OCI-LY3 (cell line): ENCODE results near the gene KRTAP12-1.

Experiments
- H2AFZ ChIP-seq: fragments of 200-600, 300-600 bp; shearing (Covaris generic); 2 replicates; pipeline ENCODE4 v1.6.0; 2014; ENCODE audit warnings: antibody characterized with exemption, low read depth, low read length
- H3K27ac ChIP-seq: fragments of 200-600, 300-600 bp; sonication (generic); 2 replicates; pipeline ENCODE4 v1.5.1; 2014; ENCODE audit warnings: mild to moderate bottlenecking, low read length, moderate library complexity, mixed read lengths
- H3K27me3 ChIP-seq: fragments of 200-600, 300-600 bp; sonication (generic); 2 replicates; pipeline ENCODE4 v1.6.1; 2014; ENCODE audit warnings: low read depth, low read length, mixed read lengths
- H3K36me3 ChIP-seq: fragments of 200-600, 300-600 bp; sonication (generic); replicated peaks from 2 replicates; pipeline ENCODE3; 2014; ENCODE audit warnings: low read depth, low read length, mixed read lengths
- H3K4me1 ChIP-seq: fragments of 300-600, 200-600 bp; sonication (generic); 2 replicates; pipeline ENCODE4 v1.6.1; 2014; ENCODE audit warnings: low read length, mixed read lengths
- H3K4me2 ChIP-seq: fragments of 200-600, 300-600 bp; sonication (generic); 2 replicates; pipeline ENCODE4 v1.6.1; 2014; ENCODE audit warnings: low read length, mixed read lengths
- H3K4me3 ChIP-seq: fragments of 300-600, 200-600 bp; sonication (generic); 2 replicates; pipeline ENCODE4 v1.5.1; 2014; ENCODE audit warnings: antibody characterized with exemption, mild to moderate bottlenecking, low read length, moderate library complexity
- H3K79me2 ChIP-seq: fragments of 300-600, 200-600 bp; shearing (Covaris generic); 2 replicates; pipeline ENCODE4 v1.6.1; 2014; ENCODE audit warnings: mild to moderate bottlenecking, low read length, mixed read lengths
- H3K9ac ChIP-seq: fragments of 300-600, 200-600 bp; shearing (Covaris generic); 2 replicates; pipeline ENCODE4 v1.6.0; 2014; ENCODE audit warnings: mild to moderate bottlenecking, low read length, moderate library complexity
- H3K9me3 ChIP-seq: fragments of 200-600, 300-600 bp; shearing (Covaris generic); 2 replicates; pipeline ENCODE4 v1.6.1; 2014; ENCODE audit warnings: low read length, mixed read lengths; ENCODE audit not compliant: insufficient read depth
- H4K20me1 ChIP-seq: fragments of 200-600, 300-600 bp; sonication (generic); 2 replicates; pipeline ENCODE4 v1.6.1; 2016; ENCODE audit warnings: low read length, mixed read lengths; ENCODE audit not compliant: insufficient read depth
- CTCF ChIP-seq: fragments of 200-600, 300-600 bp; sonication (generic); IDR thresholded peaks from 2 replicates; pipeline ENCODE4 v1.5.1; 2014; ENCODE audit warnings: antibody characterized with exemption, low read length, low read depth
- EZH2phosphoT487 ChIP-seq: fragments of 200-600 bp; shearing (Covaris generic); IDR thresholded peaks from 2 replicates; pipeline ENCODE4 v1.6.1; 2018; ENCODE audit warnings: antibody characterized with exemption, mixed run types, low read depth

The KRTAP12-1 gene

GRCh38 chr21:44695641-44696040 lies 13.7 kb upstream of the KRTAP12-1 start:
- TF ChIP-seq EZH2phosphoT487 (no peak), CTCF (no peak)
- H2AFZ ChIP-seq, result no peak overlapping the region
- H4K20me1 ChIP-seq, result no peaks in the 10 kb centered on the region
- no peaks in the 10 kb centered on the region for H3K79me2 ChIP-seq
- H3K4me1 ChIP-seq, result no peaks in the 10 kb centered on the region
- no peak overlapping the region for H3K9ac ChIP-seq
- H3K4me2 ChIP-seq, result no peak overlapping the region
- no peak overlapping the region for H3K27ac ChIP-seq
- no peak overlapping the region for H3K4me3 ChIP-seq
- no peaks in the 10 kb centered on the region for H3K36me3 ChIP-seq
- H3K27me3 ChIP-seq, result no peaks in the 10 kb centered on the region
- no peaks in the 10 kb centered on the region for H3K9me3 ChIP-seq

- Histone ChIP-seq H3K9me3 (no peaks in the 10 kb centered on the region), H4K20me1 (no peaks in the 10 kb centered on the region), H3K9ac (no peak overlapping the region), H3K27ac (no peak overlapping the region), H3K36me3 (no peaks in the 10 kb centered on the region), H3K4me1 (no peaks in the 10 kb centered on the region), H3K79me2 (no peaks in the 10 kb centered on the region), H2AFZ (no peak overlapping the region), H3K4me2 (no peak overlapping the region), H3K27me3 (no peaks in the 10 kb centered on the region), H3K4me3 (no peak overlapping the region)
- TF ChIP-seq EZH2phosphoT487 (no peak), CTCF (no peak)
Observed at GRCh38 chr21:44695184-44695583, 13.2 kb upstream of the KRTAP12-1 start.

GRCh38 chr21:44694776-44695175 lies 12.8 kb upstream of the KRTAP12-1 start:
- H3K4me2 ChIP-seq, result no peak overlapping the region
- H3K27me3 ChIP-seq, result no peaks in the 10 kb centered on the region
- H3K9me3 ChIP-seq, result no peaks in the 10 kb centered on the region
- H2AFZ ChIP-seq, result no peak overlapping the region
- H3K79me2 ChIP-seq, result no peaks in the 10 kb centered on the region
- no peaks in the 10 kb centered on the region for H3K36me3 ChIP-seq
- no peak overlapping the region for H3K4me3 ChIP-seq
- TF ChIP-seq CTCF (no peak), EZH2phosphoT487 (no peak)
- no peak overlapping the region for H3K27ac ChIP-seq
- no peak overlapping the region for H3K9ac ChIP-seq
- H3K4me1 ChIP-seq, result no peaks in the 10 kb centered on the region
- H4K20me1 ChIP-seq, result no peaks in the 10 kb centered on the region

- Histone ChIP-seq H3K4me2 (no peak overlapping the region), H3K9ac (no peak overlapping the region), H3K9me3 (no peaks in the 10 kb centered on the region), H3K27ac (no peak overlapping the region), H3K4me1 (no peaks in the 10 kb centered on the region), H2AFZ (no peak overlapping the region), H3K79me2 (no peaks in the 10 kb centered on the region), H3K36me3 (no peaks in the 10 kb centered on the region), H4K20me1 (no peaks in the 10 kb centered on the region), H3K27me3 (no peaks in the 10 kb centered on the region), H3K4me3 (no peak overlapping the region)
- TF ChIP-seq EZH2phosphoT487, result no peak
- no peak for TF ChIP-seq CTCF
Observed at GRCh38 chr21:44692798-44693512, 11.0 kb upstream of the KRTAP12-1 start.
